Mesodermal cell (in vitro differentiated cells): ENCODE data around the gene NFE2L3.

Experiments used
- H3K27ac ChIP-seq: 2 replicates; pipeline ENCODE4 v1.7.0; 2013; ENCODE audit warnings: mild to moderate bottlenecking, low read depth, low read length, moderate library complexity; ENCODE audit not compliant: severe bottlenecking
- H3K36me3 ChIP-seq: 2 replicates; pipeline ENCODE4 v1.7.1; 2013; ENCODE audit warnings: mild to moderate bottlenecking, low read length, moderate library complexity; ENCODE audit not compliant: control insufficient read depth, insufficient read depth
- H3K4me1 ChIP-seq: one replicate; pipeline ENCODE4 v1.7.1; 2013; ENCODE audit warnings: mild to moderate bottlenecking, low read length; ENCODE audit not compliant: insufficient read depth, control insufficient read depth, poor library complexity, severe bottlenecking
- H3K4me3 ChIP-seq: 2 replicates; pipeline ENCODE4 v1.7.0; 2013; ENCODE audit warnings: low read length, control low read depth, mild to moderate bottlenecking; ENCODE audit not compliant: insufficient read depth, poor library complexity, severe bottlenecking; ENCODE audit errors: extremely low read depth
- H3K9me3 ChIP-seq: 2 replicates; pipeline ENCODE4 v1.7.1; 2013; ENCODE audit warnings: mild to moderate bottlenecking, low read length, moderate library complexity; ENCODE audit not compliant: control insufficient read depth
- WGBS, 2 experiments: methylation state at CpG; one replicate each; pipeline ENCODE4 v1.1.5; 2013; ENCODE audit warnings: missing lambda C conversion rate in 2 of 2; ENCODE audit not compliant: insufficient coverage in 2 of 2; 5-methylcytosine and 5-hydroxymethylcytosine counted together

The NFE2L3 gene

GRCh38 chr7:26202019-26202990 lies 50.3 kb downstream of the NFE2L3 start:
- peak overlapping the region; percentile 99 for H3K27ac ChIP-seq
- H3K4me3 ChIP-seq = peak overlapping the region; percentile 93
- 0% methylated on average over 35 to 36 of the region's 68 CpGs for WGBS, 2 experiments
- H3K36me3 ChIP-seq = peaks cover 45% of the 10 kb centered on the region
- H3K4me1 ChIP-seq = peaks cover 4% of the 10 kb centered on the region
- no peaks in the 10 kb centered on the region for H3K9me3 ChIP-seq

- H3K9me3 ChIP-seq = no peaks in the 10 kb centered on the region
- no CpG with 5 or more reads among the region's 2 CpGs for WGBS, 2 experiments
- H3K4me1 ChIP-seq = peaks cover 4% of the 10 kb centered on the region
- peak overlapping the region; percentile 93 for H3K4me3 ChIP-seq
- H3K27ac ChIP-seq = peak overlapping the region; percentile 99
- H3K36me3 ChIP-seq = peaks cover 49% of the 10 kb centered on the region
These were observed 51.0 kb downstream of the NFE2L3 start for GRCh38 chr7:26203016-26203415.

DNA sequence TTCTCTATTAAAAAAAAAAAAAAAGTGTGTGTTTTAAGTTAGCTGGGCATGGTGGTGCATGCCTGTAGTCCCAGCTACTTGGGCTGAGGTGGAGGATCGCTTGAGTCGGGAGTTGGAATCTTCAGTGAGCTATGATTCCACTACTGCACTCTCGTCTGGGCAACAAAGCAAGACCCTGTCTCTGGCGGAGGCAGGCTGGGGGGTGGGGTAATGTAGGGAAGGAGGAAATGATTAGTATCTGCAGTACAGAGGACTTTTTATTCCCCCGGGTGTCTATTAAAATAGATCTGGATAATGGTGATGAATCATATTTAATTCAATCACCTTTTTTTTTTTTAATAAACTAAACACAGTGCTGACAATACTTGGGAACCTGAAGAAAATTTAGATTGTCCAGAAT lies 56.0 kb downstream of the NFE2L3 start:
- Histone ChIP-seq H3K36me3 (peaks cover 81% of the 10 kb centered on the region), H3K4me1 (peaks cover 4% of the 10 kb centered on the region), H3K4me3 (no peak overlapping the region), H3K27ac (no peak overlapping the region), H3K9me3 (no peaks in the 10 kb centered on the region)
- WGBS, 2 experiments = 89 to 90% methylated on average over 2 to 4 of the region's 5 CpGs

DNA sequence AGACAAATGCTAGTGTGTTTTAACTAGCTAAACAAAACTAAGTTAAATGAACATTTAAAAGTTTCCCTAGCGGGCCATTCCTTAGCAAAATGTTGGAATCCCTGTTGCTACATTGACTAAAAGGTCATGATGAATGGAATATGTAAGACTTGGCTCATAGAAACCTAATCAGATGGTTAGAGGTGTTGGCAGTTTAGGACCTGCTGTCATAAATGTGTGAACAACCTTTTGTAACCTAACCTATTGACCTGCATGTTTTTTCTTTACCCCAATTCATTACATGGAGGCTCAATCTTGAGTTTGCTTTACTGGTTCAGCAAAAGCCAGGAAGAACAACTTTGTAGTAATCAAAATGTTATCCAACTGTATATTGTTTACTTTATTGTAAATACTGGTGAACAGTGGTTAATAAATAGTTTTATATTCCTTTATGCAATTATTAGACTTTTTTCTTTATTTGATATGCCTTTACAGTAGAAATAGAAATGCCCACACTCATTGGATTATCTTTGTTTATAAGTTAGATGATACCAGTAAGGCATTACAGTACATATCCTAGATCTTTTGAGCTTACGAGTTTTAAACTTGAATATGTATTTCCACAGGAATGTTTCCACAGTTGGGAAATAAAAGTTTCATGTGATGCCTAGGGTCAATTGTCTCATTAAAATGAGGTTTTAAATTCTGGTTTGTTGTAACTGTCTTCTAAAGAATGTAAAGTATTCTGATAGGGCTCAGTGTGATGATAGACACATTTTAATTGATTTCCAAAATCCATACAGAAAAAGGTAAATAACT lies 61.1 kb downstream of the NFE2L3 start:
- Histone ChIP-seq H3K36me3 (peaks cover 55% of the 10 kb centered on the region), H3K9me3 (no peaks in the 10 kb centered on the region), H3K4me3 (no peak overlapping the region), H3K4me1 (no peaks in the 10 kb centered on the region), H3K27ac (no peak overlapping the region)
- no CpG with 5 or more reads among the region's 2 CpGs for WGBS, 2 experiments

GRCh38 chr7:26213807-26214515 lies 62.0 kb downstream of the NFE2L3 start:
- Histone ChIP-seq H3K4me1 (no peaks in the 10 kb centered on the region), H3K36me3 (peaks cover 47% of the 10 kb centered on the region), H3K27ac (no peak overlapping the region), H3K4me3 (no peak overlapping the region), H3K9me3 (no peaks in the 10 kb centered on the region)
- WGBS, 2 experiments = 80 to 95% methylated on average over 1 to 3 of the region's 5 CpGs

- Histone ChIP-seq H3K36me3 (peaks cover 26% of the 10 kb centered on the region), H3K4me3 (no peak overlapping the region), H3K9me3 (no peaks in the 10 kb centered on the region), H3K27ac (no peak overlapping the region), H3K4me1 (no peaks in the 10 kb centered on the region)
- no CpG with 5 or more reads among the region's 2 CpGs for WGBS, 2 experiments
These were observed 64.1 kb downstream of the NFE2L3 start for GRCh38 chr7:26216049-26216448.

DNA sequence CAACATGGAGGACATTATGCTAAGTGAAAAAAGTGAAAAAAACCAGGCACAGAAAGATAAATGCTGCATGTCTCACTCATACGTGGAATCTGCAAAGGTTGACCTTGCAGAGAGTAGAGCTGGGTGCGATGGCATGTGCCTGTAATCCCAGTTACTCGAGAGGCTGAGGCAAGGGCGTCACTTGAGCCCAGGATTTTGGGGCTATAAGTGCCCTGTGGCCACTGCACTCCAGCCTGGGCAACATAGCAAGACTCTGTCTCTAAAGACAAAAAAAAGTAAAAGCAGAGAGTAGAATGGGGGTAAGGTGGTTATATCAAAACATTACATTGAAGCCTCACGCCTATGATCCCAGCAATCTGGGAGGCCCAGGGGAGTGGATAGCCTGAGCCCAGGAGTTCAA lies 72.4 kb downstream of the NFE2L3 start:
- no peaks in the 10 kb centered on the region for H3K4me1 ChIP-seq
- H3K4me3 ChIP-seq = no peak overlapping the region
- no peak overlapping the region for H3K27ac ChIP-seq
- 85 to 86% methylated on average over 4 of the region's 5 CpGs for WGBS, 2 experiments
- no peaks in the 10 kb centered on the region for H3K9me3 ChIP-seq
- no peaks in the 10 kb centered on the region for H3K36me3 ChIP-seq

DNA sequence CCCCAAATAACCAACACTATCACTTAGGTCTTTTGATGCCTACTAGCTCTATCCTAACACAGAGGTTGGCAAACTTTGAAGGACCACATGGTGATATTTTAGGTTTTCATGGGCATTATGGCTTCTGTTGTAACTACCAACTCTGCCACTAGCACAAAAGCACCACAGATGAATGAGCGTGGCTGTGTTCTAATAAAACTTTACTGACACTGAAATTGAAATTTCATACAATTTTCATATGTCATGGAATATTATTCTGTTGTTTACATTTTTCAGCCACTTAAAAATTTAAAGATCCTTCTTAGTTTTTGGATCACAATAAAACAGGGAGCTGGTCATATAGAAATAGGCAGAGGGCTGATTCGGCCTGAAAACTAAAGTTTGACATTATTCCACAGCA lies 76.0 kb downstream of the NFE2L3 start:
- Histone ChIP-seq H3K4me1 (no peaks in the 10 kb centered on the region), H3K9me3 (no peaks in the 10 kb centered on the region), H3K4me3 (no peak overlapping the region), H3K27ac (no peak overlapping the region), H3K36me3 (no peaks in the 10 kb centered on the region)
- WGBS, 2 experiments = no CpG with 5 or more reads among the region's 2 CpGs

DNA sequence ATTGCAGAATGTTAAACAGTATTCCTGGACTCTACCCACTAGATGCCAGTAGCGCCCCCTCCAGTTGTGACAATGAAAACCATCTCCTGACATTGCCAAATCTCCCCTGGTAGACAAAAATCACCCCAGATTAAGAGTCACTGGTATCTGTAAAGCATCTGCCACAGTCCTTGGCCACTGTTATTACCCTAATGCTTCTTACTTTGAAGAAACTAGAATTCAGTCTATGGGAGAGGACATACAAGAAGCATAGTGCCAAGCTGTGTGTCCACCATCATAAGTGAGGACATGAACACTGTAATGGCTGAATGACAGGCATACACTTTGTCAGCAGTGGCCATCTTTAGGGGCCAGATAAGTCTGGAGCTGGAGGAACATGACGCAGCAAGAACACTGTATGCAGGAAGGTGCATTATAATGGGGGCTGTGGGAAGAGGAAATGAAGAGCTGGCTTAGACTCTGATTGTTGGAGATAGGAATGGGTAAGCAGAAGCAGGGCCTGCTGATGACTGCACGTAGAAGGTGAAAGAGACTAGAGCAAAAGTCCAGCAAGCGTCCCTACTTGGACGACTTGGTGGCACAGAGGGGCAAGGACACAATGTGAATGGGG lies 82.0 kb downstream of the NFE2L3 start:
- 94 to 95% methylated on average over 2 to 4 of the region's 5 CpGs for WGBS, 2 experiments
- no peaks in the 10 kb centered on the region for H3K9me3 ChIP-seq
- H3K36me3 ChIP-seq = no peaks in the 10 kb centered on the region
- H3K27ac ChIP-seq = no peak overlapping the region
- no peak overlapping the region for H3K4me3 ChIP-seq
- H3K4me1 ChIP-seq = no peaks in the 10 kb centered on the region
